Ovary (tissue), 9 donors: ENCODE results near the gene ERMARD. TPM values are rescaled to one million over a fixed set of nuclear protein-coding genes. Genes with fewer than 3 reads are reported as not detected.

ENCODE experiments used
- DNase-seq, 5 donors: peaks; one replicate each; pipeline ENCODE4 v3.0.0-alpha.2; 2019 to 2020
- H3K27ac ChIP-seq, 2 donors: fragments of 200-600 bp; one replicate each; pipeline versions ENCODE4 v1.5.1 to v1.8.0; 2019 to 2022
- H3K27me3 ChIP-seq: fragments of 200-600 bp; one replicate; pipeline ENCODE4 v1.8.0; 2022
- H3K36me3 ChIP-seq: fragments of 200-600 bp; sonication (generic); one replicate; pipeline ENCODE4 v1.5.1; 2019
- H3K4me1 ChIP-seq: one replicate; pipeline ENCODE4 v1.8.1; 2013; ENCODE audit warnings: mild to moderate bottlenecking, moderate library complexity; ENCODE audit not compliant: insufficient read depth
- H3K4me3 ChIP-seq: fragments of 200-600 bp; sonication (generic); one replicate; pipeline ENCODE4 v1.5.1; 2017
- H3K9me3 ChIP-seq, 2 donors: fragments of 200-600 bp in 1 of 2; sonication (generic) in 1 of 2; one replicate each; pipeline versions ENCODE4 v1.5.1 to v1.8.1; 2013 to 2019; ENCODE audit warnings: mild to moderate bottlenecking in 1 of 2, moderate library complexity in 1 of 2
- EP300 ChIP-seq: sonication (generic); formaldehyde crosslinking; IDR thresholded peaks from one replicate; pipeline ENCODE4 v1.6.1; 2017; ENCODE audit warnings: antibody characterized with exemption
- POLR2A ChIP-seq: fragments of 450-650 bp; IDR thresholded peaks from one replicate; pipeline ENCODE4 v1.6.1; 2017; ENCODE audit warnings: antibody characterized with exemption, mild to moderate bottlenecking, moderate library complexity
- WGBS, 3 donors: extraction: QIAGEN DNeasy Blood & Tissue Kit in 1 of 3; methylation state at CpG; one replicate each; pipeline versions ENCODE4 v1.1.5 to v1.1.7; 2013 to 2017; 5-methylcytosine and 5-hydroxymethylcytosine counted together
- intact Hi-C, 4 donors: fragments of 100-400 bp; cut with DNase I; formaldehyde crosslinking; loops; one replicate each; pipeline versions ENCODE4 v1.11.0 to v1.15.1; 2022 to 2023
- polyA plus RNA-seq, 2 donors: library from polyadenylated mRNA; stranded (reverse); fragments of 200-250 nt in 1 of 2; fragments of 350-450 nt in 1 of 2; fragmentation: Illumina TruSeq in 1 of 2; extraction: RNeasy Lipid Tissue Mini Kit (QIAGEN cat#74804) in 1 of 2; gene quantifications; one replicate each; pipeline ENCODE4 v1.2.3, GENCODE V29; 2013 to 2014
- total RNA-seq, 7 donors: library from RNA; depleted of rRNA in 2 of 7; stranded (reverse); fragments of >200 nt in 2 of 7; fragmentation: NEBNext Ultra II Directional in 3 of 7; extraction: Animal tissue kit (Norgen Biotek cat#: 25700) in 3 of 7; gene quantifications; one replicate each; pipeline versions ENCODE4 v1.1.0 to v1.2.4, GENCODE V29; 2016 to 2023
- TF ChIP-seq, protein P1 (sequence below), 3 donors: fragments of 450-650 bp in 2 of 3; fragments of 200-600 bp in 1 of 3; IDR thresholded peaks; one replicate each; pipeline versions ENCODE4 v1.5.1 to v1.8.0; 2016 to 2022; ENCODE audit warnings: antibody characterized with exemption in 3 of 3, mild to moderate bottlenecking in 1 of 3
- donor health status: DM: no; HTN: no; CAD: no; lungs with moderate emphysema.
- donor health status: DM: no; HTN: no; CAD: no.
- donor health status: Bipolar disorder and iron deficiency.
- donor health status: DM: yes; HTN: yes; CAD: no.
- donor health status: DM: no; HTN: no; CAD: no.
- donor health status: DM: yes; HTN: yes; CAD: no.

Gene ERMARD
- total and polyA plus RNA-seq, 9 donors, result 15.9 to 38.0 (median 27.0) TPM

DNA sequence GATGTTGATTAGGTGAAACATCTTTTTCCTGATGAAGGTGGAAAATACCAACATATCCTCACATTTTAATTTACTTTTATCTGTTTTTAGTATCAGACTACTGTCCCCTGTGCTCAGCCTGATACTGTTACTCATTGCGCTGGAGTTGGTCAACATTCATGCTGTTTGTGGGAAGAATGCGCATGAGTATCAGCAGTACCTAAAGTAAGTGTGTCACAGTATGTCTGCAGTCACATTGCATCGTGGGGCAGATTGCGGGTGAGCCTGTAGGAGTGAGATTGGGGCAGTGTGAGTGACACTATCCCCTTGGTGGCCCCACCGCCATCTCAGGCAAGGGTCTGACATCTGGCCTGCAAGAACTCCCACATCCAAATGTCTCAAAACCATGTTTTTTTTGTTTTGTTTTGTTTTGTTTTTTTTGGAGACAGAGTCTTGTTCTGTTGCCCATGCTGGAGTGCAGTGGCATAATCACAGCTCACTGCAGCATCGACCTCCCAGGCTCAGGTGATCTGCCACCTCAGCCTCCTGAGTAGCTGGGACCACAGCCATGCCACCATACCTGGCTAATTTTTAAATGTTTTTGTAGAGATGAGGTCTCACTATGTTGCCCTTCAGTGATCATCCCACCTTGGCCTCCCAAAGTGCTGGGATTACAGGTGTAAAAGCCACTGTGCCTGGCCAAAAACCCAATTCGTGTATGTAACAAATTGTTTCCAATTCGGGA lies 27.8 kb downstream of the ERMARD start:
- Histone ChIP-seq H3K27me3 (no peaks in the 10 kb centered on the region), H3K9me3 (no peaks in the 10 kb centered on the region), H3K27ac (no peak overlapping the region), H3K36me3 (no peaks in the 10 kb centered on the region), H3K4me3 (no peak overlapping the region), H3K4me1 (no peaks in the 10 kb centered on the region)
- intact Hi-C loops, result no loop called here
- no peak for DNase-seq
- WGBS, 3 donors, result 88 to 89% (median 88%) methylated on average over 8 of the region's 8 CpGs
- TF ChIP-seq EP300 (no peak), POLR2A (no peak)
- TF ChIP-seq, protein P1, sequence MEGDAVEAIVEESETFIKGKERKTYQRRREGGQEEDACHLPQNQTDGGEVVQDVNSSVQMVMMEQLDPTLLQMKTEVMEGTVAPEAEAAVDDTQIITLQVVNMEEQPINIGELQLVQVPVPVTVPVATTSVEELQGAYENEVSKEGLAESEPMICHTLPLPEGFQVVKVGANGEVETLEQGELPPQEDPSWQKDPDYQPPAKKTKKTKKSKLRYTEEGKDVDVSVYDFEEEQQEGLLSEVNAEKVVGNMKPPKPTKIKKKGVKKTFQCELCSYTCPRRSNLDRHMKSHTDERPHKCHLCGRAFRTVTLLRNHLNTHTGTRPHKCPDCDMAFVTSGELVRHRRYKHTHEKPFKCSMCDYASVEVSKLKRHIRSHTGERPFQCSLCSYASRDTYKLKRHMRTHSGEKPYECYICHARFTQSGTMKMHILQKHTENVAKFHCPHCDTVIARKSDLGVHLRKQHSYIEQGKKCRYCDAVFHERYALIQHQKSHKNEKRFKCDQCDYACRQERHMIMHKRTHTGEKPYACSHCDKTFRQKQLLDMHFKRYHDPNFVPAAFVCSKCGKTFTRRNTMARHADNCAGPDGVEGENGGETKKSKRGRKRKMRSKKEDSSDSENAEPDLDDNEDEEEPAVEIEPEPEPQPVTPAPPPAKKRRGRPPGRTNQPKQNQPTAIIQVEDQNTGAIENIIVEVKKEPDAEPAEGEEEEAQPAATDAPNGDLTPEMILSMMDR (IDR thresholded peaks at IDR 0.05), result no peak

DNA sequence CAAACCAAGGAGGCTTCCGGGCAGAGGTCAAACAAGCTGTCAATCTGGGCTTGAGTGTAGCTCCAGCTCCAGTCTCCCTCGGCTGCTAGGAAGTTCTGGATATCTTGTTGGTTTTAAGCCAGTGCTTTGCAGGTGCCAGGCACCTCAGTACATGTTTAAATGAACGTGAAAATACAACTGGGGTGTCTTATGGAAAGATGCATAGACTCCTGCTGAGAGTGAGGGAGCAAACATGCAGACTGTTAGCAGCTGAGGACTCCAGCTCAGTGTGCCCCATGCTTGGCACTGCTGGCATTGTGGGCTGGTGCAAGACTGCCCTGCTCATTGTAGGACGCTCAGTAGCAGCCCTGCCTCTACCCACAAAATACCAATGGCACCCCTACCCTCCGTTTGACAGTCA lies 28.5 kb downstream of the ERMARD start:
- no peak for DNase-seq
- Histone ChIP-seq H3K4me1 (no peaks in the 10 kb centered on the region), H3K9me3 (no peaks in the 10 kb centered on the region), H3K27me3 (no peaks in the 10 kb centered on the region), H3K4me3 (no peak overlapping the region), H3K27ac (no peak overlapping the region), H3K36me3 (no peaks in the 10 kb centered on the region)
- TF ChIP-seq EP300, result no peak
- TF ChIP-seq POLR2A, result no peak
- TF ChIP-seq, protein P1 (IDR thresholded peaks at IDR 0.05), result no peak
- intact Hi-C loops, result no loop called here
- 88 to 91% (median 88%) methylated on average over 5 of the region's 5 CpGs for WGBS, 3 donors

DNA sequence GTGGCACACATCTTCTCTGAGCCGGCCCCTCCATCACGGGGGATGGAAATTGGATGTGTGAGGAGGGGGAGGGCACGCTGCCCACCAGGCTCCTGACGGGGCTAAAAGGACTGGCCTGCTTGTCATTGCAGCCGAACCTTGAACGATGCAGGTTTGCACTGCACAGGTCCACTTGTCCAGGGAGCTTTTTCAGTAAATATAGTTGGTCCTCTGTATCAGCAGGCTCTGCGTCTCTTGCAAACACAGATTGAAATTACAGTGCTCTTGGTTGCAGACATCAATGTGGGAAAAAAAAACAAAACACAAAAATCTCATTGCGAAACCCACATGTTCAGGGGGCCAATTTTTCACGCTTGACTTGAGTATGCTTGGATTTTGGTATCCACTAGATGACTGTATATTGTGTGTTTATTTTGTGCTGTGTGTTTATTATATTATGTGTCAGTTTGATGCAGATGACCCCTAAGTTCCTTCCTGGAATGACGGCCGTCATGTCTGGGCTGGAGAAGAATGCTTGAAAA lies 29.2 kb downstream of the ERMARD start:
- Histone ChIP-seq H3K27me3 (no peaks in the 10 kb centered on the region), H3K4me3 (no peak overlapping the region), H3K27ac (no peak overlapping the region), H3K4me1 (no peaks in the 10 kb centered on the region), H3K9me3 (no peaks in the 10 kb centered on the region), H3K36me3 (no peaks in the 10 kb centered on the region)
- TF ChIP-seq, protein P1 (IDR thresholded peaks at IDR 0.05), result no peak
- TF ChIP-seq POLR2A (no peak), EP300 (no peak)
- no peak for DNase-seq
- intact Hi-C loops, result no loop called here
- 91 to 94% (median 93%) methylated on average over 11 of the region's 11 CpGs for WGBS, 3 donors

DNA sequence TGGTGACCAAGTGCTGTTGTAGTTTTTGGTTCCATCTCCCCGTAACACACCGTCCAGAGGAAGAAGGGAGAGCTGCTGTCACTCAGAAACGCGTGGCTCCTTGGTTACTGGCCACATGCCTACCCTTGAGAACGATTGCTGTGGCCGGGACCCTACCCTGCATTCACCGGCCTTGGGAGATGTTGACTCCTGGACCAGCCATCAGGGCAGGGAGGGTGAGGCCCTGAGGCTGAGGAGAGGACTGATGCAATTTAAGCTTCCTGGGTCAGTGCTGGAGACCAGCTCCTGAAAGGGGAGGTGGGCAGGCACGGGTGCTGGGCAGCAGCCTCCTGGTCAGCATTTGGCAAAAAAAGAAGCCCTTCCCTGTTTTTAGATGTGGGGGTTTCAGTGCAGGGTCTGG lies 31.5 kb downstream of the ERMARD start:
- Histone ChIP-seq H3K4me1 (no peaks in the 10 kb centered on the region), H3K27me3 (no peaks in the 10 kb centered on the region), H3K27ac (no peak overlapping the region), H3K4me3 (no peak overlapping the region), H3K36me3 (no peaks in the 10 kb centered on the region), H3K9me3 (no peaks in the 10 kb centered on the region)
- DNase-seq, result no peak
- WGBS, 3 donors, result 92% methylated on average over 8 of the region's 8 CpGs
- intact Hi-C loops, result no loop called here
- no peak for TF ChIP-seq EP300
- no peak for TF ChIP-seq POLR2A
- TF ChIP-seq, protein P1 (IDR thresholded peaks at IDR 0.05), result no peak
